Stimulated activated CD4-positive, alpha-beta T cell treated with anti-CD3 and anti-CD28 coated beads, Interleukin-2, amount 100 ng/mL, for 4 hours (primary cell): ENCODE results near the gene EPHA3.

ENCODE experiments used
- DNase-seq: peaks from one replicate; pipeline ENCODE4 v3.0.0-alpha.2; 2020; ENCODE audit warnings: low read depth

EPHA3 gene

DNA sequence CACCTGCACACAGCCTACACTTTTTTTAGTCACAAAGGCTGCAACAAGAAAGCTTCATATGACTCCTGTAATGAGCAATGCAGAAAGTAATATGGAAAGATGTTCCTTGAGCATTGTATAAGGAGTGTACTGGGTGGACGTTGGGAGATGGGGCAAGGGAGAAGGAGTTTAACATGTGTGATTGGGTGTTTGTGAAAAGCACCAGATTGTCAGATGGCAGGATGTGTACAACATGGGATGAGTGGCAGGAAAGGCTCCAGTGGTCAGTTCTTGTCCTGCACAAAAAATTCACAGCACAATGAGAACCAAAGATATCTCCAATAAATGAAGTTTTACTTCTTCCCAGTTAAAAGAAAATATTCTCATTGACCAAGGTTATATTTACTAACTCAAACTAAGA is 255.1 kb downstream of the EPHA3 start:
- no peak for DNase-seq

DNA sequence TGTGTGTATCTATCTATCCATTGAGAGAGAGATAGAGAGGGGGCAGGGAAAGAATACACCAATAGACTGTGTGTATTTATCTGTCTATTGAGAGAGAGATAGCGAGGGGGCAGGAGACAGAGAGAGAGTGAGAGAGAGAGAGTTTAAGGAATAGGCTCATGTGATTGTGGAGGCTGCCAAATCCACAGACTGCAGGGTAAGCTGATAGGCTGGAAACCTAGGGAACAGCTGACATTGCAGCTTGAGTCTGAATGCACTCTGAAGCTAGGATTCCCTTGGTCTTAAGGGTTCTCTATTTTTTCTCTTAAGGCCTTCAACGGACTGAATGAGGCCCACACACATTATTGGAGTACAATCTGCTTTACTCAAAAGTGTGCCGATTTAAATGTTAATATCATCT is 255.8 kb downstream of the EPHA3 start:
- DNase-seq = no peak

DNA sequence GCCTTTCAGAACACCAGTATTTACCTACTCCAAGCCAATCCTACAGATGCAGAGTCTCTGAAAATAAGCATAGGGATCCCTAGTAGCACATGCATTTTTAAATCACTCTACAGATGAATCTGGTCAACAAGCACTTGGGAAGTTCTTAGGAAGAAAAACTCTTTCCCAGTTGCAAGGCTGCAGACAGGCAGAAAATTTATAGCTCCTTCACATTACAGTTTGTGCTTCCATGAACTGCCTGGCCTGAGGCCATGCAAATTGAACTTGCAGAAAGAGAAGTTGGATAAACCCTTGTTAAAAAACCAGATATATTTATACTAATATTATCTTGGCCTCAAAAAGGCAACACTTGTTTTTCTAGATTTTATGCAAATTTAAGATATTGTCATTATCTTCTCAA is 256.9 kb downstream of the EPHA3 start:
- DNase-seq = no peak

DNA sequence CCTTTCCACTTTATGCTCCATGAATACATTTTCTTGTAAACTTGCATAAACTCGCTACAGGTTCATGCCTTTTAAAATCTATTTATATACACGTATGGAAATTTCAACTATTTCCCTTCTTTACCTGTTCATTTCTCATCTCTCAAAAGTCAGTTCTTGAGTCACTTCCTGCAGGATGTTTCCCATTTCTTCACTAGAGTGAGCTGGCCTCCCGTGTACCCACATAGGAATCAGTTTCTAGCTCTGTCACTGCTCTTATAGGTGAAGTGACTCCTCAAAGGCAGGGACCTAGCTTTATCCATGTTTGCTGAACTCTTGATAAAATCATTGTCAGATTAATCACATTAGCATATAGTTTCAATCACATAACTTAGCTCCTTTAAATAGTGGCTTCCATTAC is 259.7 kb downstream of the EPHA3 start:
- no peak for DNase-seq

GRCh38 chr3:89368846-89369245 is 261.4 kb downstream of the EPHA3 start:
- DNase-seq = no peak

DNA sequence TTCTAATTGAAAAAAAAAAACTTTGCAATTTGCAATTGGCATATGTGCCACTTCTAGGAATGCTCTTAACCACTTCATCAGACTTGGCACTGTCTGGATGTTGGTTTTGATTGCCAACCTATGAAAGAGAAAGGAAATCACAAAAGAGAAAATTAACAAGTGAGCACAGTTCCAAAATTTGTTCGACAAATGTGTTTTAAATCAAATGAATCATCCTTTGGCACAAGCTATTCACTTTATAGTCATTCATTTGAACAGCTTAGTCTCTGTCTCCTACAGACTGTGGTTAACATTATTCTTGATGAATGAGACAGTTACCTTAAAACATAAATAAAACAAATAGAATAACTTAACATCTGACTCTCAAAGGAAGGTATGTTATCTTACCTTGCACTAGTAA is 265.0 kb downstream of the EPHA3 start:
- DNase-seq = no peak

DNA sequence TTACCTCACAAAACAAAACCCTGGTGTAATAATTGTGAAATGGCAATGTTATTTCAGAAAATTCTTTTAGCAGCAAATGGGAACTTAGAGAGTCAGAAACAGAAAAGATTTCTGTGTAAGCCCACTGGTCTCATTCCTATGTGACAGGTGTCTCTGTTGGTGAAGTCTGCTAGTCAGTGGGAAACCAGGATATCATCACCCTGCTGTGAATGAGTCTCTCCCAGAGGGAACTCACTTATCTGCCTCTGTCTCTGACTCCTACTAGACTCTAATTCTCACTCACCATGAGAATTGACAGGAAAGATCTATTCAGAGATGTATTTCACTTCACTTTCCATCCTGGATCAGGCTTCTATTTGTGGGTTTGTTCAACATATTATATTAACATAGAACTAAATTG is 266.0 kb downstream of the EPHA3 start:
- no peak for DNase-seq

GRCh38 chr3:89375451-89375850 is 268.0 kb downstream of the EPHA3 start:
- no peak for DNase-seq

- no peak for DNase-seq
Observed at GRCh38 chr3:89380016-89380415, 272.6 kb downstream of the EPHA3 start.

DNA sequence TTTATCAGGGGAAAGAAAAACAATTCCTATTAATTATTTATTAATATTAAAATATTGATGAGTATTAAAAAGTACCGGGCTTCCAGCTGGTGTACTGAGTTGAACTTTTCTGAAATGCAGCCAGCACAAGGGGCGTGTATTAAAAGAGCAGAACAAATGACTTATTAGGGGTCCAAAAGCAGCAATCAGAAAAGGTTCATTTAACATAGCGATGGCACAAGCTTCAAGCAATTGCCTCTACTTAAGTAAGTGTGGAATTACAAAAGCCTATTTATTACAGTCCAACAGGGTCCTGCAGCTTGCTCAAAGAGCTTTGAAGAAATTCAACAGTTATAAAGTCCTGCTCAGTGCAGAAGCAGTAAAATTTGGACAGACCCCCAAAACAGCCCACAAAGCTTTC is 285.6 kb downstream of the EPHA3 start:
- DNase-seq = no peak

GRCh38 chr3:89395456-89395855 is 288.0 kb downstream of the EPHA3 start:
- no peak for DNase-seq

GRCh38 chr3:89395996-89396395 is 288.6 kb downstream of the EPHA3 start:
- DNase-seq = no peak

- no peak for DNase-seq
Observed at GRCh38 chr3:89402051-89402450, 294.6 kb downstream of the EPHA3 start.

DNA sequence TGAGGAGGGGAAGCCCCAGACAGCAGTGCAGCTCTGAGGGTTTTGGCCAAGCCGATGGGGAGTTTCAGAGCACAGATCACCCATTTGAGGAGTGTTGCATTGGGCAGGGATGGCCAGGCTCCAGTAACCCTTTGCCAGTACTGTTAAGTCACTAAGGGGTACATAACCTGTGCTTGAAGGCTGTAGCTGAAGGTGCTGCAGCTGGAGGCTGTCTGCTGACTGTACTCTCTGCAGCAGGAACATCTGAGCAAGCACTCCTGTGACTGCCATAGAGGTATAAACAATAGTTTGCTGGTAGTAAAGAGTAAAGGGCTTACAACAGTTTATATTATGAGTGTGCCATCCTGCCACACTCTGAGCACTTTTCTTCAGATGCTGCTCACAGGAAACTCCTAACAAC is 297.8 kb downstream of the EPHA3 start:
- DNase-seq = no peak

DNA sequence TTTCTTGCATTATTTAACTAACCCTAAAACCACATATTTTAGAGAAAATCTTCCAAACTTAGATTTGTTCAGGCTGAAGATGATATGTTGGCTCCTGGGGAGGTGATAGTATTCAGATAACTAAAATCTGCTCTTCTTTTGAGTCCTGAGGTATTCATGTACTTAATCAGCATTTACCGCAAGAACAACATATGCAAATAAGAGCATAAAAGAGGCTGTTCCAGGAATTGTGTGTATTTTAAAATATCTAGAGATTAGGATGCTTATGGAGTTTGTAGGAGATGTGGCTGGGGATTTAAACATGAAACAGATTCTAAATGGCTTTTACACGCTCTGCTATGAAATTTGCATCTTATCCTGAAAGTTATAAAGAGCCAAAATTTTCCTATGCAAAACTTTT is 298.2 kb downstream of the EPHA3 start:
- no peak for DNase-seq

- no peak for DNase-seq
Observed at GRCh38 chr3:89411201-89411600, 303.8 kb downstream of the EPHA3 start.

- no peak for DNase-seq
Observed at GRCh38 chr3:89414270-89414669, 306.8 kb downstream of the EPHA3 start.

GRCh38 chr3:89419647-89420241 is 312.3 kb downstream of the EPHA3 start:
- DNase-seq = no peak

- no peak for DNase-seq
Observed at GRCh38 chr3:89426060-89426459, 318.6 kb downstream of the EPHA3 start.

GRCh38 chr3:89434621-89435380 is 327.4 kb downstream of the EPHA3 start:
- DNase-seq = no peak

- no peak for DNase-seq
Observed at GRCh38 chr3:89436846-89437245, 329.4 kb downstream of the EPHA3 start.

- no peak for DNase-seq
Observed at GRCh38 chr3:89440386-89440785, 333.0 kb downstream of the EPHA3 start.

- no peak for DNase-seq
Observed at GRCh38 chr3:89441141-89441540, 333.7 kb downstream of the EPHA3 start.

DNA sequence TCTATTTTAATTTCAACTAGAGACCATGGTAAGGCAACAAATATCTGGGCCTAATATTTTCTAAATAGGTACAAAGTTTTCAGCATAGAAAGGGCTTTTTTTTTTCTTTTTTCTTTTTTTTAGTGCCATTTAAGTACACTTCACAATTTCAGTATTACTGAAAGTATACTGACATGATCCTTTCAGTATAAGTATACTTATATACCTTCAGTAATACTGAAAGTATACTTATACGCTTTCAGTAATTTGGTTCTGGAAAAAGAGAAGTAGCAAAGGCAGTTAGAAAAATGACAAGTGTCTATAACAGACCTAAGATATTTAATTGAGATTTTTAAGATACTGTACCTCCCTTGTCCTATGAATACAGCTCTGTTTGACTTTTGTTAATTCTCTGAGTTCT is 339.2 kb downstream of the EPHA3 start:
- no peak for DNase-seq
